ENCODE results near the gene ITPKB.

GRCh38 chr1:226714148-226714547 is 24.9 kb downstream of the ITPKB start:
- no peak for TF ChIP-seq POLR2A (IDR thresholded peaks at IDR 0.05; ENCODE audit: insufficient read depth in 1 of 2, low read depth in 2 of 2, low read length in 2 of 2)
- no peak for TF ChIP-seq RBM39 (IDR thresholded peaks at IDR 0.05; ENCODE audit: low read depth, low read length, poor library complexity, severe bottlenecking)
- no peak for TF ChIP-seq CCAR2 (optimal IDR thresholded peaks at IDR 0.05; ENCODE audit: low read depth, low read length)
- TF ChIP-seq EP300 (IDR thresholded peaks at IDR 0.05; ENCODE audit: low read depth in 2 of 2, low read length in 2 of 2) = no peak
- no peak for TF ChIP-seq EP300 (CRISPR knock-in tag; IDR thresholded peaks at IDR 0.05; ENCODE audit: borderline replicate concordance)
- TF ChIP-seq, protein P1, sequence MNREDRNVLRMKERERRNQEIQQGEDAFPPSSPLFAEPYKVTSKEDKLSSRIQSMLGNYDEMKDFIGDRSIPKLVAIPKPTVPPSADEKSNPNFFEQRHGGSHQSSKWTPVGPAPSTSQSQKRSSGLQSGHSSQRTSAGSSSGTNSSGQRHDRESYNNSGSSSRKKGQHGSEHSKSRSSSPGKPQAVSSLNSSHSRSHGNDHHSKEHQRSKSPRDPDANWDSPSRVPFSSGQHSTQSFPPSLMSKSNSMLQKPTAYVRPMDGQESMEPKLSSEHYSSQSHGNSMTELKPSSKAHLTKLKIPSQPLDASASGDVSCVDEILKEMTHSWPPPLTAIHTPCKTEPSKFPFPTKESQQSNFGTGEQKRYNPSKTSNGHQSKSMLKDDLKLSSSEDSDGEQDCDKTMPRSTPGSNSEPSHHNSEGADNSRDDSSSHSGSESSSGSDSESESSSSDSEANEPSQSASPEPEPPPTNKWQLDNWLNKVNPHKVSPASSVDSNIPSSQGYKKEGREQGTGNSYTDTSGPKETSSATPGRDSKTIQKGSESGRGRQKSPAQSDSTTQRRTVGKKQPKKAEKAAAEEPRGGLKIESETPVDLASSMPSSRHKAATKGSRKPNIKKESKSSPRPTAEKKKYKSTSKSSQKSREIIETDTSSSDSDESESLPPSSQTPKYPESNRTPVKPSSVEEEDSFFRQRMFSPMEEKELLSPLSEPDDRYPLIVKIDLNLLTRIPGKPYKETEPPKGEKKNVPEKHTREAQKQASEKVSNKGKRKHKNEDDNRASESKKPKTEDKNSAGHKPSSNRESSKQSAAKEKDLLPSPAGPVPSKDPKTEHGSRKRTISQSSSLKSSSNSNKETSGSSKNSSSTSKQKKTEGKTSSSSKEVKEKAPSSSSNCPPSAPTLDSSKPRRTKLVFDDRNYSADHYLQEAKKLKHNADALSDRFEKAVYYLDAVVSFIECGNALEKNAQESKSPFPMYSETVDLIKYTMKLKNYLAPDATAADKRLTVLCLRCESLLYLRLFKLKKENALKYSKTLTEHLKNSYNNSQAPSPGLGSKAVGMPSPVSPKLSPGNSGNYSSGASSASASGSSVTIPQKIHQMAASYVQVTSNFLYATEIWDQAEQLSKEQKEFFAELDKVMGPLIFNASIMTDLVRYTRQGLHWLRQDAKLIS (CRISPR knock-in tag; IDR thresholded peaks at IDR 0.05) = no peak
- no peak for TF ChIP-seq CHD2 (IDR thresholded peaks at IDR 0.05; ENCODE audit: low read depth, low read length)
- TF ChIP-seq CEBPZ (IDR thresholded peaks at IDR 0.05; ENCODE audit: low read length) = no peak
- TF ChIP-seq CTCF (CRISPR knock-in tag; IDR thresholded peaks at IDR 0.05) = no peak
- TF ChIP-seq CREB1 (IDR thresholded peaks at IDR 0.05) = no peak
- no peak for TF ChIP-seq CREB1 (CRISPR knock-in tag; IDR thresholded peaks at IDR 0.05)
